GM15510 (cell line): ENCODE results near the gene TPBGL.

Experiments used
- POLR2A ChIP-seq: IDR thresholded peaks from 3 replicates; pipeline ENCODE4 v1.6.1; 2011; ENCODE audit warnings: borderline replicate concordance; ENCODE audit not compliant: insufficient read length; ENCODE audit errors: extremely low read depth

The TPBGL gene

DNA sequence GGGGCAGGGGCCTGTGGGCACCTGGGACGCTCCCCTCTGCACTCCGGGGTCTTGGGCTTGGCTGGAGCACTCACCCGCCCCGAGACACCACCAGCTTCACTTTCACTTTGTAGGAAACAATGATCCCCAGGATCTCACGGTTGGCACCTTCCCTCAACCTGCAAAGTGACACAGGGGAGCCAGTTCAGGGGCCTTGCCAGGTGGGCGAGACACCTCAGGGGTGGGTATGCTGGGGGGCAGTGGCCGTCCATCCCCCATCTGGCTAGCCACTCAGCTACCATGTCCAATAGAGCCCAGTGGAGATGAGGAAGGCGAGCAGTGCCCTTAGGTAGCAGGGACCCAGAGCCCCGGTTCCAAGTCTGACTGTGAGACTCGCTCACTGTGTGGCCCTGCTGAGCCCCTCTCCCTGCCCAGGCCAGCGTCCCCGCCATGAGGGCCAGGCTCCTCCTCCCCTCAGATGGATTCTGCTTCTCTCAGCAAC is 32.3 kb downstream of the TPBGL start:
- TF ChIP-seq POLR2A, result no peak

- no peak for TF ChIP-seq POLR2A
Observed at GRCh38 chr11:75273411-75274391, 33.1 kb downstream of the TPBGL start.

GRCh38 chr11:75275581-75275980 is 35.0 kb downstream of the TPBGL start:
- TF ChIP-seq POLR2A, result no peak

GRCh38 chr11:75276186-75276585 is 35.6 kb downstream of the TPBGL start:
- TF ChIP-seq POLR2A, result no peak

- no peak for TF ChIP-seq POLR2A
Observed at GRCh38 chr11:75276686-75277085, 36.1 kb downstream of the TPBGL start.

DNA sequence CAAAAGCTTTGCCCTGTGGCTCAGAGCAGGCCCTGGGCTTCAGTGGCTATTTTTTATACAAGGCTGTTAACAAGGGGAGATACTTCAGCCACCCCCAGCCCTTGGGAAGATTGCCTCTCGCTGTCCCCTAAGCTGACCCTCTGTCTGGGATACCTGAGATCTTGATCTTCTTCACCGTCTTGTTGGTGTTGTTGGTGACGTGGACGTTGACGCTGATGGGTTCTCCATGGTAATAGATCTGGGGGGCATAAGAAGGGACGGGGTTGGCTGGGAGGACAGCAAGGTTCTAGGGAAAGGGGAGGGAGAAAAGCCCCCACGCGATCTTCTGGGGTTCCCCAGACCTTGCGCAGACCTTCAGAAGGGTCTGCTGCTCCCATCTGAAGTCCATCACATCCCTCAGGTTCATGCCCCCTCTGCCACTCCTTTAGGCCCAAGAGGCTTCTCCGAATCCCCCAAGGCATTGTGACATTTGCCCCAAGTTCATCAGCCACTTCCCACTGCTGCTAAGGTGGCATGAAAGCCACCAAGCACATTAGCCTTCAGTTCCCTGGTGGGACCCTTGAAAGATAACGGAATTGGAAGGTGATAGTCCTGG is 36.7 kb downstream of the TPBGL start:
- no peak for TF ChIP-seq POLR2A

DNA sequence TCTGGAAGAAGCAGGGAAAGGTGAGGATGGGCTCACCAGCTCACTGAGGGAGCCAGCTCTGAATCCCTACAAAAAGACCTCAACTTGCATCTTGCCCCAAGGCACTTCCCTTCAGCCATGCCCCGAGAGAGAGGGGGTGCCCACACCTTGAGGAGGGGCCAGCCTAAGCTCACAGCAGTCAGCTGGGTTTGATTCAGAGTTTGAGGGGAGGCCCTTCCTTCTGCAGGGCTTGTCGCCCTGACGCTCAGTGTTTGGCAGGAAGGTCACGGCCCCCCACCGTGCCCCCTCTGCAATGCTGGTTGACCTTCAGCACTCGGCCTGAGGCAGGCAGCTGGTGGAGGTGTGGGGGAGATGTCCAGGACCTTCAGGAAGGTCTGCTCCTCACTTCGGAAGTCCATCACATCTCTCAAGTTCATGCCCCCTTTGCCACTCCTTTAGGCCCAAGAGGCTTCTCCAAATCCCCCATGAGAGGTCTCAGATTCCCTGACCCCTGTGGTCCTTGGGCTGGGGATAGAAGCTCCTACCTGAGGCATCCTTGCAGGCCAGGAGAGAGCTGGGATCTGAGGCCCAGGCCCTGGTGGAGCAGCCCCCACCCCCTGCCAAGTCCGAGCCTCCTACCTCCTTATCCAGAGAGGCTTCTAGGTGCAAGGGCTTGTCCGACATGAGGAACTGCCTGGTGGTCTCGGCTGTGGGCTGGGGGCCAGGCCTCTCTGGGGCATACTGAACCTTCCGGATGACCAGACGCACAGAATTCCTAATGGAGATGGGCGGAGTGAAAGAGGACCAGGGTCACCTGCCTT is 37.6 kb downstream of the TPBGL start:
- TF ChIP-seq POLR2A, result no peak

GRCh38 chr11:75279273-75279672 is 38.7 kb downstream of the TPBGL start:
- TF ChIP-seq POLR2A, result no peak

DNA sequence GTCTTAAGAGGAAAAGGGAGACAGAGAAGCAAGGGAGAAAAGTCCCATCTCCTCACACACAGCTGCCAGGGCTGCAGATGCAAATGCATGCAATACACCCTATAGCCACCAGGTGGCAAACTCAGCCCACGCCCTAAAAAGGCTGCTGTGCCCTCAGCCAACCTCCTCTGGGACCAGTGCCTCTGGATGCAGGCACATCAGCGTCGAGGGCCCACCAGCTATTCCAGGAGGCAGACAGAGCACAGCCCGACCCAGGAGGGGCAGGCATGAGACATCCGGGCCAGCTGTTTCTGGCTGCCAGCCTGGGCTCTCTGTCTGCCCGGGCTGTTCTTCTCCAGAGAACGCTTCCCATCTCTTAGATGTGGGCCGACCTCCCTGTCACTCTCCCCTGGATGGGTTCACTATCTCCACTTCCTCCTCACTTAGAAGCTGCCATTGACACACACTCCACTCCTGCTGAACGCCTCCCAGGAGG is 39.7 kb downstream of the TPBGL start:
- TF ChIP-seq POLR2A, result no peak

GRCh38 chr11:75280770-75281468 is 40.3 kb downstream of the TPBGL start:
- no peak for TF ChIP-seq POLR2A

- no peak for TF ChIP-seq POLR2A
Observed at GRCh38 chr11:75281469-75282095, 41.0 kb downstream of the TPBGL start.

DNA sequence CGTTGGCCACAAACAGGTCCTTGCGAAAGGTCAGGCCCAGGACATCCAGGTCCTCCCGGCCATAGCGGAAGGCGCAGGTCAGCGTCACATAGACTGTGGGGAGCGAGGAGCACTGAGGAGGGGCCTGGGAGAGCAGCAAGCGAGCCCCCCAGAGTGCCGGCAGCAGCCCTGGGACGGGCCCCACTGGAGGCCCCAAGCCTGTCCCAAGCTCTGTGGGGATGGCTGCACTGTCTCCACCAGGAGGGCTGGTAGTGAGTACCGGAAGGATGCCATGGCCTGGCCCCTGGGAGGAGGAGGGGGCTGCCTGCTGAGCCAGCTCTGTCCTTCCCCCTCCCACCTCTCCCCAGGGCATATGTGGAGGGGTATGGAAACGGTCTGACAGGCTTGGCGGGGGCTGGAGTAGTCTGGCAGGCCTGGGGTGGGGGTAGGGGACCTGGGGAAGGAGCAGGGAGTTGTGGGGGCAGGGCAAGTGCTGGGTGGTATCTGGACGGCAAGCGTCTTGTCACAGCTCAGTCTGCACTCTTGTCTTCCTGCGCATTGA is 42.9 kb downstream of the TPBGL start:
- no peak for TF ChIP-seq POLR2A

GRCh38 chr11:75285776-75286360 is 45.3 kb downstream of the TPBGL start:
- no peak for TF ChIP-seq POLR2A

DNA sequence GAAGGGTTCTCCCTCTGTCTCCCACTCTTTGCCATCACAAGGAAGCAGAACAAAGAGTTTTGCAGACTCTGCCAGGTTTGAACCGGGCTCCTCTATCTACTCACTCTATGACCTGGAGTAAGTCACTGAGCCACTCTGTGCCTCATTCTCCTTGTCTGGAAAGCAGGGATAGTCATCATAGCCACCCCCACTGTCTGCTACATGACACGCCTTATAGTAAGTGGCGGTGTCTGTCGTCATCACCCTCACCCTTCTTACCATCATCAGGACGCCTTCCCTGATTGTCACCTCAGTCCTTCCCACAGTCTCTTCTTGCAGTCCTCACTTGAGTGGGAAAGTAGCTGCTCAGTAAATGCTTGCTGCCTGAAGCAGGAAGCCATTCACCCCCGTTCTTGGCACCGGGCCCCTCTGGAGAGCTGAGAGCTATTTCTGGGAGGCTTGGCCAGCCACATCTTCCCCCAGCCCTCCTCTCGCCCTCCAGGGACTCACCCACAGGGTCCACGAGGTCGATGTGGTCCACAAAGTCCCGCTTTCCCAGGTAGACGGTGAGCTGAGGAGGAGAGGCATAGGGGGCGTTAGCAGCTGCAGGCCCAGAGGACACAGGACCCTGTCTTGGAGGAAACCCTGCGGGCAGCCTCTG is 46.4 kb downstream of the TPBGL start:
- no peak for TF ChIP-seq POLR2A

DNA sequence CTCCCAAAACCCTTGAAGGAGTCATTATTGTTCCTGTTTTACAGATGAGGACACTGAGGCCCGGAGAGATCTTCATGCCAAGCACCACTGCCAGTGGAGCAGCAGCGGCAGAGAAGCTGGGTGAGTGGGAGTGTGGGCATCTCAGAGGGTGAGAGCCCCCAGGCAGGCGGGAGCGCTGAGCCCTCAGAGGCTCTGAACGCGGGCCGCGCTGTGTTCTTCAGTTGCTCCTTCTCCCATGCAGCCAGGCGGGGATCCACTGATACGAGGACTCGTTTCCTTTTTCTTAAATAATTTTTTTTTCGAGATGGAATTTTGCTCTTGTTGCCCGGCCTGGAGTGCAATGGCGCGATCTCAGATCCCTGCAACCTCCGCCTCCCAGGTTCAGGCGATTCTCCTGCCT is 47.0 kb downstream of the TPBGL start:
- TF ChIP-seq POLR2A, result no peak
